Fibroblast of lung (primary cell): ENCODE results near the gene TLCD1. TPM values are rescaled to one million over a fixed set of nuclear protein-coding genes. Genes with fewer than 3 reads are reported as not detected.

Source experiments
- DNase-seq, 2 donors: peaks; one replicate each; pipeline versions ENCODE4 v3.0.0 to v3.0.0-alpha.2; 2010; ENCODE audit warnings: low read depth in 2 of 2
- H2AFZ ChIP-seq: 2 replicates; pipeline ENCODE4 v1.5.1; 2012; ENCODE audit warnings: low read length, control low read depth, inconsistent platforms
- H3K27ac ChIP-seq: 2 replicates; pipeline ENCODE4 v1.5.1; 2011; ENCODE audit warnings: low read length, control low read depth; ENCODE audit not compliant: insufficient read depth
- H3K27me3 ChIP-seq: 2 replicates; pipeline ENCODE4 v1.5.1; 2011; ENCODE audit warnings: mild to moderate bottlenecking, low read length; ENCODE audit not compliant: control insufficient read depth, insufficient read depth
- H3K36me3 ChIP-seq: 2 replicates; pipeline ENCODE4 v1.5.1; 2011; ENCODE audit warnings: low read length; ENCODE audit not compliant: control insufficient read depth, insufficient read depth
- H3K4me1 ChIP-seq: 2 replicates; pipeline ENCODE4 v1.5.1; 2011; ENCODE audit warnings: low read length; ENCODE audit not compliant: control insufficient read depth, insufficient read depth; ENCODE audit errors: extremely low read depth
- H3K4me2 ChIP-seq: 2 replicates; pipeline ENCODE4 v1.5.1; 2011; ENCODE audit warnings: low read length, control low read depth; ENCODE audit not compliant: insufficient read depth; ENCODE audit errors: extremely low read depth
- H3K4me3 ChIP-seq, 4 experiments: fragments of 200-600 bp in 1 of 4; sonication (generic) in 1 of 4; replicated peaks in 1 of 4; 2 replicates each; pipeline ENCODE4 v1.5.1; 2011 to 2016; ENCODE audit warnings: low read length in 4 of 4, low read depth in 3 of 4, mild to moderate bottlenecking in 3 of 4, control low read depth in 2 of 4, inconsistent platforms in 1 of 4, mixed read lengths in 1 of 4; ENCODE audit not compliant: insufficient read depth in 1 of 4; ENCODE audit errors: control extremely low read depth in 1 of 4
- H3K79me2 ChIP-seq: 2 replicates; pipeline ENCODE4 v1.5.1; 2012; ENCODE audit warnings: mild to moderate bottlenecking, low read length, inconsistent platforms; ENCODE audit not compliant: control insufficient read depth, insufficient read depth
- H3K9ac ChIP-seq: 2 replicates; pipeline ENCODE4 v1.5.1; 2011; ENCODE audit warnings: mild to moderate bottlenecking, low read length, control low read depth; ENCODE audit not compliant: insufficient read depth
- H3K9me3 ChIP-seq: 2 replicates; pipeline ENCODE4 v1.5.1; 2012; ENCODE audit warnings: low read depth, low read length; ENCODE audit not compliant: control insufficient read depth, insufficient read depth
- H4K20me1 ChIP-seq: 2 replicates; pipeline ENCODE4 v1.5.1; 2011; ENCODE audit warnings: low read length; ENCODE audit not compliant: control insufficient read depth, insufficient read depth; ENCODE audit errors: extremely low read depth
- CTCF ChIP-seq, 2 donors: IDR thresholded peaks in 1 of 2; conservative IDR thresholded peaks in 1 of 2; 1 replicate in 1 of 2; 2 replicates in 1 of 2; pipeline ENCODE4 v1.5.1; 2011 to 2012; ENCODE audit warnings: low read length in 2 of 2, control low read depth in 1 of 2, inconsistent platforms in 1 of 2, low read depth in 1 of 2, mild to moderate bottlenecking in 1 of 2
- EZH2 ChIP-seq: IDR thresholded peaks from 2 replicates; pipeline ENCODE4 v1.5.1; 2012; ENCODE audit warnings: low read length, control low read depth, mild to moderate bottlenecking; ENCODE audit errors: missing control alignments
- polyA plus RNA-seq, 2 donors: library from polyadenylated mRNA; depleted of rRNA in 1 of 2; stranded (reverse) in 1 of 2; unstranded in 1 of 2; fragments of >200 nt; gene quantifications; 2 replicates each; pipeline ENCODE4 v1.2.1, GENCODE V29; 2011 to 2012; ENCODE audit warnings: missing spikeins in 1 of 2
- total RNA-seq: library from RNA; depleted of rRNA; stranded (reverse); fragments of >200 nt; gene quantifications from 2 replicates; pipeline ENCODE4 v1.2.1, GENCODE V29; 2014

Gene TLCD1
- total and polyA plus RNA-seq, 2 donors (not counting 1 experiment from before 2014, with no cell fraction given): 6.6 to 10.8 TPM

- Histone ChIP-seq H3K9ac (peak within 1 kb of the TSS; percentile 78), H3K27me3 (no peaks in the 10 kb centered on the region), H4K20me1 (no peaks in the 10 kb centered on the region), H3K9me3 (no peaks in the 10 kb centered on the region), H3K4me1 (peaks cover 9% of the 10 kb centered on the region), H3K4me2 (peak within 1 kb of the TSS; percentile 64), H3K79me2 (peaks cover 17% of the 10 kb centered on the region), H3K36me3 (peaks cover 27% of the 10 kb centered on the region), H3K27ac (peak within 1 kb of the TSS; percentile 90), H2AFZ (peak within 1 kb of the TSS; percentile 71), H3K4me3 (peak within 1 kb of the TSS; percentile 54 to 67 (median 61))
- no peak for DNase-seq
- no peak for TF ChIP-seq CTCF (conservative IDR thresholded peaks at IDR 0.05 in 1 of 2, IDR thresholded peaks at IDR 0.05 in 1 of 2; ENCODE audit: low read depth in 1 of 2, low read length in 2 of 2)
Observed at GRCh38 chr17:28711723-28712031, 14.4 kb downstream of the TLCD1 start, which contains the start of gene PROCA1. Gene PROCA1 (minus strand): TSS chr17:28711888. CDS start chr17:28711660, 228 bp downstream.

GRCh38 chr17:28710861-28711722, 14.9 kb downstream of the TLCD1 start:
- DNase-seq: peak; percentile 86 to 90
- H3K9ac ChIP-seq: peak overlapping the region; percentile 78
- peaks cover 12% of the 10 kb centered on the region for H3K79me2 ChIP-seq
- no peak for TF ChIP-seq EZH2
- TF ChIP-seq CTCF (conservative IDR thresholded peaks at IDR 0.05 in 1 of 2, IDR thresholded peaks at IDR 0.05 in 1 of 2; ENCODE audit: low read depth in 1 of 2, low read length in 2 of 2): peak in 1 of 2 donors; percentile 24
- no peaks in the 10 kb centered on the region for H3K27me3 ChIP-seq
- peak overlapping the region; percentile 71 for H2AFZ ChIP-seq
- peak overlapping the region; percentile 54 to 67 (median 61) for H3K4me3 ChIP-seq
- peak overlapping the region; percentile 64 for H3K4me2 ChIP-seq
- H3K4me1 ChIP-seq: peaks cover 9% of the 10 kb centered on the region
- peak overlapping the region; percentile 90 for H3K27ac ChIP-seq
- H4K20me1 ChIP-seq: no peaks in the 10 kb centered on the region
- H3K36me3 ChIP-seq: peaks cover 27% of the 10 kb centered on the region
- no peaks in the 10 kb centered on the region for H3K9me3 ChIP-seq

- Histone ChIP-seq H3K79me2 (no peaks in the 10 kb centered on the region), H3K27ac (no peak overlapping the region), H2AFZ (no peak overlapping the region), H3K27me3 (no peaks in the 10 kb centered on the region), H3K4me2 (no peak overlapping the region), H3K9me3 (no peaks in the 10 kb centered on the region), H4K20me1 (no peaks in the 10 kb centered on the region), H3K36me3 (peaks cover 13% of the 10 kb centered on the region), H3K9ac (no peak overlapping the region), H3K4me1 (peaks cover 6% of the 10 kb centered on the region), H3K4me3 (no peak overlapping the region)
- DNase-seq: no peak
- TF ChIP-seq CTCF (conservative IDR thresholded peaks at IDR 0.05 in 1 of 2, IDR thresholded peaks at IDR 0.05 in 1 of 2; ENCODE audit: low read depth in 1 of 2, low read length in 2 of 2): no peak
- TF ChIP-seq EZH2: no peak
Observed at GRCh38 chr17:28707339-28707720, 18.7 kb downstream of the TLCD1 start.
